PC-3 (cell line): ENCODE data around the gene SCIMP. TPM values are rescaled to one million over a fixed set of nuclear protein-coding genes. Genes with fewer than 3 reads are reported as not detected.

Source experiments
- ATAC-seq: fragments of 200-7000 bp; cut with Tn5 transposase; 2 replicates; pipeline ENCODE4 v1.9.1; 2020; ENCODE audit warnings: mild to moderate bottlenecking, moderate library complexity
- BruUV-seq: library from RNA; stranded (reverse); fragments of 400-500 nt; replicated peaks from 2 replicates; lab custom pipeline; 2021; lab: Mats Ljungman, UMichigan
- CTCF ChIA-PET: fragments of 300-600 bp; sonication (Branson Sonifier 250); formaldehyde crosslinking; loops from one replicate; lab custom pipeline; 2022; ENCODE audit warnings: antibody characterized with exemption; lab: Charles Lee
- POLR2A ChIA-PET: fragments of 300-600 bp; sonication (Branson Sonifier 250); formaldehyde crosslinking; loops from one replicate; lab custom pipeline; 2022; ENCODE audit warnings: antibody characterized with exemption; ENCODE audit not compliant: unreplicated experiment; lab: Charles Lee
- DNase-seq: peaks from one replicate; pipeline ENCODE4 v3.0.0-alpha.2; 2015
- H2AFZ ChIP-seq: fragments of 300-600 bp; sonication (generic); 2 replicates; pipeline ENCODE4 v1.6.0; 2016; ENCODE audit warnings: antibody characterized with exemption, low read length
- H3F3A ChIP-seq: fragments of 300-600 bp; sonication (generic); one replicate; pipeline ENCODE4 v1.6.0; 2017; ENCODE audit warnings: antibody characterized with exemption, low read length, control low read depth, mild to moderate bottlenecking; ENCODE audit not compliant: unreplicated experiment
- H3K27ac ChIP-seq: fragments of 300-600 bp; sonication (generic); 2 replicates; pipeline ENCODE4 v1.5.1; 2016; ENCODE audit warnings: mild to moderate bottlenecking, low read length
- H3K27me3 ChIP-seq: fragments of 300-600 bp; sonication (generic); 2 replicates; pipeline ENCODE4 v1.6.1; 2016; ENCODE audit warnings: low read length, mixed read lengths
- H3K36me3 ChIP-seq: fragments of 300-600 bp; sonication (generic); 2 replicates; pipeline ENCODE4 v1.6.1; 2016; ENCODE audit warnings: low read depth, mixed run types, low read length, mixed read lengths
- H3K4me1 ChIP-seq: fragments of 300-600 bp; sonication (generic); 2 replicates; pipeline ENCODE4 v1.5.1; 2016; ENCODE audit warnings: low read length; ENCODE audit not compliant: insufficient read depth
- H3K4me2 ChIP-seq: fragments of 300-600 bp; sonication (generic); 2 replicates; pipeline ENCODE4 v1.6.0; 2016; ENCODE audit warnings: low read length
- H3K4me3 ChIP-seq: fragments of 300-600 bp; sonication (generic); 2 replicates; pipeline ENCODE4 v1.5.1; 2016; ENCODE audit warnings: mild to moderate bottlenecking, low read length, mixed read lengths
- H3K79me2 ChIP-seq: fragments of 300-600 bp; sonication (generic); 2 replicates; pipeline ENCODE4 v1.6.1; 2017; ENCODE audit warnings: low read length, mixed read lengths
- H3K9ac ChIP-seq: fragments of 300-600 bp; sonication (generic); 2 replicates; pipeline ENCODE4 v1.6.0; 2016; ENCODE audit warnings: mild to moderate bottlenecking, low read length
- H3K9me2 ChIP-seq: fragments of 300-600 bp; sonication (generic); replicated peaks from 2 replicates; pipeline ENCODE4 v1.6.1; 2016; ENCODE audit warnings: mixed run types, low read length, mixed read lengths
- H3K9me3 ChIP-seq: fragments of 300-600 bp; sonication (generic); 2 replicates; pipeline ENCODE4 v1.6.1; 2016; ENCODE audit warnings: low read length, mixed read lengths
- H4K20me1 ChIP-seq: fragments of 300-600 bp; sonication (generic); 2 replicates; pipeline ENCODE4 v1.6.1; 2016; ENCODE audit warnings: low read length, mixed read lengths
- CTCF ChIP-seq: fragments of 300-600 bp; sonication (generic); conservative IDR thresholded peaks from 2 replicates; pipeline ENCODE4 v1.5.1; 2017; ENCODE audit warnings: antibody characterized with exemption, low read depth, mild to moderate bottlenecking, low read length
- EZH2 ChIP-seq: fragments of 300-600 bp; sonication (generic); IDR thresholded peaks from one replicate; pipeline ENCODE4 v1.6.1; 2017; ENCODE audit warnings: antibody characterized with exemption, mild to moderate bottlenecking, low read length; ENCODE audit not compliant: unreplicated experiment
- EZH2phosphoT487 ChIP-seq: fragments of 300-600 bp; sonication (generic); IDR thresholded peaks from 2 replicates; pipeline ENCODE4 v1.6.1; 2018; ENCODE audit warnings: mild to moderate bottlenecking, antibody characterized with exemption, low read length, borderline replicate concordance
- intact Hi-C: fragments of 100-400 bp; cut with micrococcal nuclease; formaldehyde crosslinking; loops from 2 replicates; pipeline ENCODE4 v1.9.0; 2023
- total RNA-seq: library from RNA; depleted of rRNA; stranded (reverse); fragments of >200 nt; gene quantifications from 2 replicates; pipeline ENCODE4 v1.2.3, GENCODE V29; 2014

Gene SCIMP
- total RNA-seq, 1 experiment from 2014 or later = not detected

GRCh38 chr17:5211458-5211857 is 23.2 kb downstream of the SCIMP start:
- no TSS peak for BruUV-seq
- Histone ChIP-seq H3K9me3 (no peaks in the 10 kb centered on the region), H3K9me2 (no peaks in the 10 kb centered on the region), H3K79me2 (no peaks in the 10 kb centered on the region), H3F3A (no peaks in the 10 kb centered on the region), H3K4me3 (no peak overlapping the region), H3K4me1 (no peaks in the 10 kb centered on the region), H2AFZ (no peak overlapping the region), H3K27ac (no peak overlapping the region), H3K4me2 (no peak overlapping the region), H4K20me1 (no peaks in the 10 kb centered on the region), H3K27me3 (no peaks in the 10 kb centered on the region), H3K9ac (no peak overlapping the region), H3K36me3 (no peaks in the 10 kb centered on the region)
- ChIA-PET CTCF (no interaction called here), POLR2A (no interaction called here)
- DNase-seq = no peak
- no peak for ATAC-seq
- TF ChIP-seq CTCF (no peak), EZH2phosphoT487 (no peak), EZH2 (no peak)
- intact Hi-C loops = no loop called here

GRCh38 chr17:5210614-5211252 is 23.9 kb downstream of the SCIMP start:
- ChIA-PET CTCF (no interaction called here), POLR2A (no interaction called here)
- Histone ChIP-seq H3K4me3 (no peak overlapping the region), H3K4me1 (no peaks in the 10 kb centered on the region), H3K4me2 (no peak overlapping the region), H3K9me2 (no peaks in the 10 kb centered on the region), H3K27ac (no peak overlapping the region), H3K36me3 (no peaks in the 10 kb centered on the region), H4K20me1 (no peaks in the 10 kb centered on the region), H3K9me3 (no peaks in the 10 kb centered on the region), H2AFZ (no peak overlapping the region), H3F3A (no peaks in the 10 kb centered on the region), H3K79me2 (no peaks in the 10 kb centered on the region), H3K9ac (no peak overlapping the region), H3K27me3 (no peaks in the 10 kb centered on the region)
- DNase-seq = no peak
- TF ChIP-seq EZH2 (no peak), EZH2phosphoT487 (no peak), CTCF (no peak)
- intact Hi-C loops = no loop called here
- ATAC-seq = no peak
- BruUV-seq = no TSS peak

- Histone ChIP-seq H3K79me2 (no peaks in the 10 kb centered on the region), H3K9me3 (no peaks in the 10 kb centered on the region), H3K4me3 (no peak overlapping the region), H3K4me2 (no peak overlapping the region), H3K27me3 (no peaks in the 10 kb centered on the region), H3K27ac (no peak overlapping the region), H4K20me1 (no peaks in the 10 kb centered on the region), H3K36me3 (no peaks in the 10 kb centered on the region), H3K4me1 (no peaks in the 10 kb centered on the region), H3F3A (no peaks in the 10 kb centered on the region), H3K9ac (no peak overlapping the region), H3K9me2 (no peaks in the 10 kb centered on the region), H2AFZ (no peak overlapping the region)
- POLR2A ChIA-PET = no interaction called here
- no peak for ATAC-seq
- BruUV-seq = no TSS peak
- intact Hi-C loops = no loop called here
- TF ChIP-seq EZH2 (no peak), CTCF (no peak), EZH2phosphoT487 (no peak)
- CTCF ChIA-PET = no interaction called here
- no peak for DNase-seq
Measured at GRCh38 chr17:5210091-5210490, 24.6 kb downstream of the SCIMP start.
